ENCODE results near the gene SELENOO.

The SELENOO gene

DNA sequence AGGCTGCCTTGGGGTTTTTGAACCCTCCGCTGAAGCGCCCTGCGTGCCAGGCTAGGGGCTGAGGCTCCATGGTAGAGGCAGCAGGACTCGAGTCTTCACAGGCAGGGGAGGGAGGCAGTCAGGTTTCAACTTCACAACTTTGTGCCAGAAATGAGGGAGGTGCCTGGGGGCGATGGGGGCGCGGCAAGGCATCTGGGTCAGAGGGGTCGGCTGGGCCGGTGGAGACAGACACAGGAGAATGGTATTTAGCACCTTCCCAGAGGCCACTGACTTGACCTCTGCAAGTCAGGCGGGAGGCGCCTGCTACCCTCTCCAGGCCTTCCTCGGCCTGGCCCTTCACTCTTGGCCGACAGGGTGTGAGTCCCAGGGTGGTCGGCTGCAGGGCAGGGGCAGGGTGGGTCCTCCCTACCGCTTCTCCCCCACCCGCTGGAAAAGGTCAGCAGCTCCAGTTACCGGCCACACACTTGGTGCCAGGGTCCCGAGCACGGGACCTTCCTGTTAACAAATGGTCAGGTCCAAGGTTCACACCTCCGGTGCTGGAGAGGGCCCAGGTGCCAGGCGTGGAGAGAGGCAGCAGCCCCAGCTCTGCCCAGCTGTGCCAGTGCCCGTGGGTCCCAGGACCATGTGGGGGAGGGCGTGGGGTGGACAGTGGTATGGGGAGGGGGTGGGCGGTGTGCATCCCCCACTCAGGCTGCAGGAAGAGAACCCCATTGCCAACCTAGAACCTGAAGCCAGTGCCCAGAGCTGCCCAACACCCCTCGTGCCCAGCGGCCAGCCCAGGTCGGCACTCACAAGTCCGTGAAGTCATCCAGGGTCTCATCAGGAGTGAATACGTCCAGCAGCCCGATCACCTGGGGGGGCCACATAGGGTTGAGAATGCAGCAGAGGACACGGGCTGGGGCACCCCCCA is 56.9 kb downstream of the SELENOO start:
- peaks cover 15 to 30% of the 10 kb centered on the region in 2 donors for H3K27me3 Mint-ChIP-seq
- ATAC-seq (replicated peaks) (no peak), DNase-seq (no peak)
- H3K9me3 Mint-ChIP-seq, result no peaks in the 10 kb centered on the region
- no peak overlapping the region for H3K27ac Mint-ChIP-seq
- no peak overlapping the region for H3K4me3 Mint-ChIP-seq
- peaks cover 0 to 3% of the 10 kb centered on the region in 2 donors for H3K36me3 Mint-ChIP-seq
- H3K4me1 Mint-ChIP-seq, result peaks cover 7 to 15% of the 10 kb centered on the region in 2 donors

DNA sequence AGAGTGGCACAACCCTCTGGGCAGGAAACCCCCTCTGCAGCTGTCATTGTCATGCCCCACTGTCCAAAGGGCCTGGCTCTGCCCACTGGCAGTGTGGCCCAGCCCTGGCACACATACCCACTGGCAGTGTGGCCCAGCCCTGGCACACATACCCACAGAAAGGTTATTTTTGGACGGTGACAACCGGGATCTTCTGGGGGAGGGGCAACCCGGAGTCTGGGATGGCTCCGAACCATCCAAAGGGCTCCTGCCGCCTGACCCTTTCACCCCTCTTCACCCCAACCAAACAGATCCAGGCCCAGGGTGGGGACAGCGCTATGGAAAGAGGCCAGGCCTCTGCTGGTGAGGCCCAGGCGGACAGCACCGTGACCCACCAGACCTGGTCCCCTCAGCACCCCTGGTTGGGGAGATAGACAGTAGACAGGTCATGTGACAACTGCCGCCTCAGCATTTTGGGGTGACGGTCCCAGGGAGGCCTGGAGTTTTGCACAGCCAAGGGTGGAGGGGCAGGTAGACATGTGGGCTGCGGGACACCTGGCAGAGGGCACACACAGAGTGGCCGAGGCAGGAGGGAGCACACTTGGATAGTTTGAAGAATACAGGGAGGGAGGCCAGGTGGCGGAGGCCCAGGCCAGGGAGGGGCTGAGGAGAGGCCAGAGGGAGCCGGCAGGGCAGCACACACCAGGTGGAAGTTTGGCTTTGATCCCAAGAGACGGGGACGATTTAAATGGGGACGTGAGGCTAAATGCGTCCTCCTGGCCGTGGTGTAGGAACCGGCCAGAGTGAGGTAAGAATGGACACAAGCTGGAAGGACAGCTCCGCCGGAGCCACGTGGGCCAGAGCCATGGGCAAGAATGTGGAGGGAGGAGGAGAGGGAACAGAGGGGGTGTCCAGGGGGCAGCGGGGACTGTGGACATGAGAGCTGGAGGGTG is 57.8 kb downstream of the SELENOO start:
- DNase-seq (no peak), ATAC-seq (replicated peaks) (no peak)
- H3K4me3 Mint-ChIP-seq, result no peak overlapping the region
- peaks cover 12 to 22% of the 10 kb centered on the region in 2 donors for H3K4me1 Mint-ChIP-seq
- H3K27ac Mint-ChIP-seq, result peak overlapping the region; percentile 25
- peaks cover 15 to 39% of the 10 kb centered on the region in 2 donors for H3K27me3 Mint-ChIP-seq
- H3K9me3 Mint-ChIP-seq, result no peaks in the 10 kb centered on the region
- peaks cover 0 to 3% of the 10 kb centered on the region in 2 donors for H3K36me3 Mint-ChIP-seq

DNA sequence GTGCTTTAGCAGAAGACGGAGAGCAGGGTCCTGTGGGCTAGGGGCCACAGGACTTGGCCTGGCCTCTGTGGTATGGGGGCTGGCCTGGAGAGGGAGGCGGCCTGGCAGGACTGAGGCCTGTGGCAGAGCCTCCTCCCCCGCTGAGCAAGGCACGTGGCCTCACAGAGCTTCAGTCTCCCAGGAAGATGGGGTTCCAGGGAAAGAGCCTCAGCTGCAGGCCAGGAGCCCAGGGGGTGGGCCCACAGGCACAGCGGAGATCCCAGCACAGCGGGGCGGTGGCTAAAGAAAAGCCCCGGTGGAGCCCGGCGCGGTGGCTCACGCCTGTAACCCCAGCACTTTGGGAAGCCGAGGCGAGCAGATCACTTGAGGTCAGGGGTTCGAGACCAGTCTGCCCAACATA is 58.5 kb downstream of the SELENOO start:
- Mint-ChIP-seq H3K4me3 (no peak overlapping the region), H3K36me3 (peaks cover 0 to 3% of the 10 kb centered on the region in 2 donors), H3K9me3 (no peaks in the 10 kb centered on the region), H3K27ac (no peak overlapping the region), H3K27me3 (peaks cover 17 to 40% of the 10 kb centered on the region in 2 donors), H3K4me1 (peaks cover 14 to 25% of the 10 kb centered on the region in 2 donors)
- no peak for ATAC-seq (replicated peaks)
- DNase-seq, result no peak

DNA sequence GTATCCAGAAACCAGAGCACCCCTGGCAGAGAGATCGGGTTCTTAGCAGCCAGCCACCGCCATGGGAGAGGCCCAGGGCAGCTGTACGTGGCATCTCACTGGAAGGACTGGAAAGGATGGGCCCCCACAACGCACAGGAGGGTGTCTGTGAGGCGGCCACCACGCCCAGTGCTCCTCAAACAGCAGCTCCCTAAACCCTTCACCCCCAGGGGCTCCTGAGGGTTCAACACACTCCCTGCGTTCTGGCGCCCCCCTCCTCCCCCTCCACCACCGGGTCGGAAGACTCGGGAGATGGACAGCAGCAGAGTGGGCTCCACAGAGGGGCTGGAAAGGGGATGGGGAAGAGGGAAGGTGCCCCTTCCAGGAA is 59.6 kb downstream of the SELENOO start:
- Mint-ChIP-seq H3K4me3 (peak overlapping the region; percentile 48 to 51), H3K4me1 (peaks cover 22 to 35% of the 10 kb centered on the region in 2 donors), H3K36me3 (peaks cover 0 to 3% of the 10 kb centered on the region in 2 donors), H3K9me3 (no peaks in the 10 kb centered on the region), H3K27me3 (peaks cover 23 to 46% of the 10 kb centered on the region in 2 donors), H3K27ac (no peak overlapping the region)
- DNase-seq, result no peak
- ATAC-seq (replicated peaks), result no peak

DNA sequence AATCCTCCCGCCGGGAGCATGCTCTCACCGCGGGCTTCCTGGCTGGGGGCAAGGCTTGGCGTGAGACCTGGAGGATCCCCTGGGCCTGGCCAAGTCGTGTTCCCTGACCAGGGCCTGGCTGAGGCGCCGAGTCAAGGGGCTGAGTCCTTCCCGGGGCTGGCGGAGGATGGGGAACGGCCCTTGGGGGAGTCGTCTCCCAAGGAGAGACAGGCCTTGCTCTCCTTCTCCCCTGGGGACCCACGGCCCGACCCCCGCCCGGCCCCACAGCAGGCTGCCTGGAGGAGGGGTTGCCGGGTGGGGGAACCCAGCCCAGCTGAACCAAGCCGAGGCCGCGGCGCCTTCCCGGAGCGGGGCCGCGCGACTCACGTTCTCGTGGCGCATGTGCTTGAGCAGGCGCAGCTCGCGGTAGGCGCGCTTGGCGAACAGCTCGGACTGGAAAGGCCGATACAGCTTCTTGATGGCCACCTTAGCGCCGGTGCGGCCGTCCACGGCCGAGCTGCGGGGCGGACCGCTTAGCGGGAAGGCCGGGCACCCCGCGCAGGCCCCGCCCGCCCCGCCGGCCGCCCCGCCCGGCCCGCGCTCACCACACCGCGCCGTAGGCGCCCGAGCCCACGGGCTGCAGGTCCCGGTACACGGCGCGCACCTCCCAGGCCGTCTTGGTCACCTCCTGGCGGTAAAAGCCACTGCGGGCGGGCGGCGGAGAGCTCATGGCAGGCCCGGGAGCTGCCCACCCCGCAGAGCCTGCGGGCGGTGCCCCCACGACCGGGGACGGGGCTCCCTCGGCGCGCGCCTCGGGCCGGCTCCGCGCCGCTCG is 60.2 kb downstream of the SELENOO start:
- peak overlapping the region; percentile 48 to 51 for H3K4me3 Mint-ChIP-seq
- no peaks in the 10 kb centered on the region for H3K9me3 Mint-ChIP-seq
- peaks cover 23 to 46% of the 10 kb centered on the region in 2 donors for H3K27me3 Mint-ChIP-seq
- peaks cover 0 to 3% of the 10 kb centered on the region in 2 donors for H3K36me3 Mint-ChIP-seq
- H3K27ac Mint-ChIP-seq, result no peak overlapping the region
- DNase-seq (no peak), ATAC-seq (replicated peaks) (peak; percentile 60 to 67)
- H3K4me1 Mint-ChIP-seq, result peaks cover 24 to 36% of the 10 kb centered on the region in 2 donors

DNA sequence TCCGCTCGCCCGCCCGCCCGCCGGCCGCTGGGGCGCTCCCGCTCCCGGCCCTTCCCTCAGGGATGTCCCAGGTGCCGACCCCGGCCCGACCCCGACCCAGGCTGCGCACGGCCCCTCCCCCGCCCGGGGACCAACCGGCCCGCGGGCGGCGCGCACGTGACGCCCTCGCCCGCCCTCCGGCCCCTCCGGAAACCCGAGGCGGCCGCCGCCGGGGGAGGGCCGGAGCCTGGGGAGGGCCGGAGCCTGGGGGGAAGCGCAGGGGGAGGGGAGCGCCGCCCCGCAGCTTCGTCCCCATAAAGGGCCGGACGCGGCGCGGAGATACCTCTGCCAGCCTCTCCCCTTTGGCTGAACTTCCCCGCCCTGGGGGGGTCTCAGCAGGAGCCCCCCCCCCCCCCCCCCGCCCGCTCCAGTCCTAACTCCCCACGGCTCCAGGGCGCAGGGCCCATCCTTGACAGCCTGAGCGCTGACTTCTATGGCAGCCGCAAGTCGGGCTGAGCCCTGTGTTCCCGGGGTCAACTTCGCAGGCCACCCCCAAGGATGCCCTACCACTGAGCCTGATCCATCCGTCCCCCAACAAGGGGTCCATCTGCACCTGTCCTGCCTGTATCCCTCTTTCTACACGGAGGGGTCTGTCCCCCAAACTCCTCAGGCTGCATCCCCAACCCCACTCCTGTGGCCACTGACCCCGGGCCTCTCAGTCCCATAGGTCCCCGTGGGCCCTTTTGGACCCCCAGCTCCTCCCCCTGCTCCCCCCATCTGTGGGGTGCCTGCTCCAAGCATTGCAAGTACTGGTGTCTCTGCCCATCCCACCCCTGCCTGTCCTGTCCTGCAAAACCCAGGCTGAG is 61.0 kb downstream of the SELENOO start, which contains the start of gene MAPK12:
Gene MAPK12 (minus strand): TSS at position 69 of the 845 bp plus-strand sequence. CDS start 174 bp downstream, outside the sequence.
- H3K4me1 Mint-ChIP-seq, result peaks cover 24 to 36% of the 10 kb centered on the region in 2 donors
- peaks cover 0 to 3% of the 10 kb centered on the region in 2 donors for H3K36me3 Mint-ChIP-seq
- H3K9me3 Mint-ChIP-seq, result no peaks in the 10 kb centered on the region
- peak; percentile 24 to 35 for ATAC-seq (replicated peaks)
- H3K4me3 Mint-ChIP-seq, result peak within 1 kb of the TSS; percentile 75 to 81
- peaks cover 23 to 46% of the 10 kb centered on the region in 2 donors for H3K27me3 Mint-ChIP-seq
- no peak for DNase-seq
- peak within 1 kb of the TSS; percentile 42 for H3K27ac Mint-ChIP-seq

DNA sequence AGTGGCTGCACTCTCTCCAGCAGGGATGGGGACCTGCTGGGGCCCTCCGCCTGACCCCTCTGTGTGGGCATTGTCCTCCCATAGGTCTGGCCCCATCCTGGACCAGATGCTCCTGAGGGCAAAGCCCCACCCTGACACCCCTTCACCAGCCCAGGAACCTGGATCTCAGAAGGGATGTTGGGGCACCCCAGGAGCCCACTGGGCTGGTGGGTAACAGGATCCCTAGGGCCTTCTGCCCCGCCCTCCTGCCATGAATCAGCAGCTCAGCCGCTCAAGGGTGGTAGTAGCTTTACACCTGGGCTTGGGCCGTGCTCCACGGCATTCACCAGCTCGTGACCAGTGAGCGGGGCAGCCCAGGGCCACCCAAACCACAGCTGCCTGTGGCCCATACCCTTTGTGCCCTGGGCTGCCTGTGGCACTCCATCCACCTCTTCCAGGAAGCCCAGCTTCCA is 61.7 kb downstream of the SELENOO start:
- ATAC-seq (replicated peaks) (peak; percentile 47 to 53), DNase-seq (no peak)
- H3K4me1 Mint-ChIP-seq, result peaks cover 24 to 36% of the 10 kb centered on the region in 2 donors
- peaks cover 23 to 46% of the 10 kb centered on the region in 2 donors for H3K27me3 Mint-ChIP-seq
- peak overlapping the region; percentile 62 for H3K27ac Mint-ChIP-seq
- peaks cover 0 to 3% of the 10 kb centered on the region in 2 donors for H3K36me3 Mint-ChIP-seq
- H3K4me3 Mint-ChIP-seq, result peak overlapping the region; percentile 75 to 81
- no peaks in the 10 kb centered on the region for H3K9me3 Mint-ChIP-seq

DNA sequence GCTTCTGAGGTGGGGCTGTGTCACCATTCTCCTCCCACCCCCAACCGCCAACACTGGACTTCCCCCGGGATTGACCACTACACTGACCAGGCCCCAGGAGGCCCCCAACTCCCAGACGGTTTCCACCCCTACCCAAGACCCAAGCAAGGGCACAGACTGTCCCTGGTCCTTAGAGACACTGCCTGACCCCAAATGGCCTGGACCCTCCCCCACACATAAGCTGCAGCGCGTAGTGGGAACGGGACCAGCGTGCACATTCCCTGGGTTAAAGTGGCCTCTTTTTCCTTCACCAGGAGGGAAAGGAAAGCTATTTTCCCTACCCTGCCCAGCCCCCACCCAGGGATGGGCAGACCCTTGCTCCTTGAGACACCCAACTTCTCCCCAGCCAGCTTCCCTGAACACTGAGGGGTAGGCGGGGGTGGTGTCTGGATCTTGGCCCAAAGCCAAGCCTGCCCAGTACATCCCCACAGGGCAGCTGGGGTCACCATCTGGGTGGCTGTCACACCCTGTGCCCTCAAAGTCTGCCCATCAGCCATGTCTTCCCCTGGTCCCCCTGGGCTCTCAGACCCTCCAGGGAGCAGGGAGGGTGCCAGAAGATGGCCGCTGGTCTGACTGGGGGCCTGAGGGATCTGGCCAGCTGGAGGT is 62.3 kb downstream of the SELENOO start:
- H3K36me3 Mint-ChIP-seq, result peaks cover 0 to 5% of the 10 kb centered on the region in 2 donors
- ATAC-seq (replicated peaks) (no peak), DNase-seq (no peak)
- H3K27ac Mint-ChIP-seq, result peak overlapping the region; percentile 62
- peaks cover 23 to 48% of the 10 kb centered on the region in 2 donors for H3K27me3 Mint-ChIP-seq
- no peak overlapping the region for H3K4me3 Mint-ChIP-seq
- no peaks in the 10 kb centered on the region for H3K9me3 Mint-ChIP-seq
- peaks cover 26 to 37% of the 10 kb centered on the region in 2 donors for H3K4me1 Mint-ChIP-seq

DNA sequence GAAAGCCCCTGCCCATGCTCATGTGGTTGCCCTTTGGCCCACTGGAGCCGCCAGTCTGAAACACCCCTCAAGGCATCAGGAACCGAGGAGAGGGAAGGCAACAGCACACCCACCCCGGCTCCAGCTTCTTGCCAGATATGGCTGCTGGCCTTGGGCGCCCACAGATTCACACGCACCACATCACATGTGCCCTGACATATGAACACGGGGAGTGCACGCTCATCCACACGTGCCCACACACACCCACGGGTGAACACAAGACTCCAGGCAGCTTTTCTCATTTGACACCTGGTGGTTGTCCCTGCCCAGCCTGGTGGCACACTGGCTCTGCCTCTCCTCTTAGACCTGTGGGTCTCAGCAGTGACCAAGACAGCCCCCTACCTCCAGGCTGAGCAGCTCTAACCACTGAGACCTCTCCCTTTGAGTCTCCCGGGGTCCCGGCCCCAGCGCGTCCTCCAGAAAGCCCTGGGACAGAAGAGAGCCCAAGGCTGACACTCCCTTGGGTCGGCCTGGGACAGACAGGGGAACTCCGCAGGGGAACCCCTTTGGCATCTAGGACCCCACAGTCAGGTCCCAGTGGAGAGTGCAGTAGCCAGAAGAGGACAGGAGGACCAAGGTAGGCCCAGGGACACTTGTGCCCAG is 63.4 kb downstream of the SELENOO start:
- no peaks in the 10 kb centered on the region for H3K9me3 Mint-ChIP-seq
- H3K27ac Mint-ChIP-seq, result no peak overlapping the region
- H3K36me3 Mint-ChIP-seq, result peaks cover 0 to 6% of the 10 kb centered on the region in 2 donors
- ATAC-seq (replicated peaks), result no peak
- H3K4me3 Mint-ChIP-seq, result no peak overlapping the region
- no peak for DNase-seq
- peaks cover 31 to 43% of the 10 kb centered on the region in 2 donors for H3K4me1 Mint-ChIP-seq
- peaks cover 20 to 46% of the 10 kb centered on the region in 2 donors for H3K27me3 Mint-ChIP-seq

DNA sequence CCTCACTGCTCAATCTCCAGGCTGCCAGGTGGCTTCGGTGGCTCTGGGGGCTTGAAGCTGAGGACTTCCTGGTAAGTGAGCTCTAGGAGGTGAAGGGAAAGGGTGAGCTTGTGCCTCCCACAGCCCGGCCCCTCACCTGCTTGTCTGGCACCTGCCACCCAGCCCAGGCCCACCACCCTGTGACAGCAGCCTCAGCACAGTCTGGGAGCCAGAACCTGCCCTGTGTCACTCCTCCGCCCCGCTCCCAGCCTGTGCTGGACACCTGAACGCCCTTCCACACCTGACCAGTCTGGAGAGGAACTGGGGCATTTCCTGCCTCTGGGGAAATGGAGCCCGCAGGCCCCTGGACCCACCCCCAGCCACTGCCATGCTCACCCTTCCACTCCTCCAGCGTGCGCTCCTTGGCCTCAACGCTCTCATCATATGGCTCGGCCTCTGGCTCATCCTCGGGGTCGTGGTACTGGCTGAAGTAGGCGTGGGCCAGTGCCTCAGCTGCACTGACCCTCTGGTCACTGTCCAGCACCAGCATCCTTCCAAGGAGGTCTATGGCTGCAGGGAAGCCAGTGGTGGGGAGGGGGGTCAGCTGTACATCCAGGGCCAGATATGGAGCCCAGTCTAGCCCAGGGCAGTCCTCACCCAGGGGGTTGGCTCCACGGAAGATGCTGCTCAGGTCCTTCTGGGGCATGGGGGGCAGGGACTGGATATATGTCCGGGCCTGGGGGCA is 64.3 kb downstream of the SELENOO start:
- Mint-ChIP-seq H3K36me3 (peaks cover 0 to 6% of the 10 kb centered on the region in 2 donors), H3K4me3 (no peak overlapping the region), H3K27ac (no peak overlapping the region), H3K9me3 (no peaks in the 10 kb centered on the region), H3K4me1 (peaks cover 31 to 48% of the 10 kb centered on the region in 2 donors), H3K27me3 (peaks cover 20 to 37% of the 10 kb centered on the region in 2 donors)
- ATAC-seq (replicated peaks) (no peak), DNase-seq (no peak)

DNA sequence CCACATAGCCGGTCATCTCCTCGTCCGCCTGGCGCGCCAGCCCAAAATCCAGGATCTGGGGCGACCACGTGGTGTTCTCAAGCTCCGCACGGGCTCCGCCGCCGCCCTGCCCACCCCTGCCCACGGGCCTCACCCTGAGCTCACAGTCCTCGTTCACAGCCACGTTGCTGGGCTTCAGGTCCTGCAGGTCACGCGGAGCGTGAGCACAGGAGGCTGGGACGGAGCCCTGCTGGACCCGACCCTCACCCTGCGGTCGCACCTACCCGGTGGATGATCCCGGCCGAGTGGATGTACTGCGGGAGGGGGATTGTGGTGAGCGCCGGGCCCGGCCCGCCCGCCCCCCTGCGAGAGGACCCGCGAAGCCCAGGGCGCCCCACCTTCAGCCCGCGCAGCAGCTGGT is 66.2 kb downstream of the SELENOO start:
- Mint-ChIP-seq H3K4me1 (peaks cover 31 to 53% of the 10 kb centered on the region in 2 donors), H3K27me3 (peaks cover 18 to 33% of the 10 kb centered on the region in 2 donors), H3K36me3 (peaks cover 0 to 6% of the 10 kb centered on the region in 2 donors), H3K9me3 (no peaks in the 10 kb centered on the region), H3K27ac (no peak overlapping the region), H3K4me3 (no peak overlapping the region)
- DNase-seq (no peak), ATAC-seq (replicated peaks) (no peak)

Measured in stimulated activated naive B cell treated with anti-CD40 and anti-IgM and Interleukin-4, amounts not matched to agents 10 μg/mL and 1 μg/mL and 100 μg/mL, for 72 hours (primary cell).